ENCODE results near the gene INTS3. TPM values are rescaled to one million over a fixed set of nuclear protein-coding genes. Genes with fewer than 3 reads are reported as not detected.

Gene INTS3
- total RNA-seq, 4 donors from 2014 or later, result 35.9 to 70.1 (median 61.3) TPM

DNA sequence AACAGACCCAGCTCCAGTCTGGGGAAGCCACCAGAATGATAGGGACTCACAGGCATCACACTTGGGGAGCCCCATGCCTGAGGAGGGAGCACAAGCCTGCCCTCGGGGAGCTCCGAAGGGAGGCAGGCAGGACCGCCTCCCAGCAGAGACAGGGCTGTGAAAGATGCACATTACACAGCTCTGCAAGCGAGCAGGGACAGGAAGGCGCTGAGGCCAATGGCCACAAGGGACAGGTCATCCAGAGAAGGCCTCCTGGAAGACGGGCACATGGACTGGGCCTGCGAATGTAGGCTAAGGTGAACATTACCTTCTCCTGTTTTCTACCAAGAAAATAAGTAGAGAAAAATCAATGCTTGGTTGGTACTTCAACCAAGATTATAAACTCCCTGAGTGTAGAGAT, 45.1 kb upstream of the INTS3 start:
- no peak for DNase-seq
- no peaks in the 10 kb centered on the region for H3K36me3 ChIP-seq
- no peaks in the 10 kb centered on the region for H3K27me3 ChIP-seq
- H3K9me3 ChIP-seq, result no peaks in the 10 kb centered on the region
- intact Hi-C loops (cut with DNase I; ENCODE audit: low total_unique reads), result loop anchor here (5.0 kb wide), 1 partner anchor 70 kb away; no protein-coding TSS in a partner anchor
- H3K4me1 ChIP-seq, result no peaks in the 10 kb centered on the region
- TF ChIP-seq, protein P1, sequence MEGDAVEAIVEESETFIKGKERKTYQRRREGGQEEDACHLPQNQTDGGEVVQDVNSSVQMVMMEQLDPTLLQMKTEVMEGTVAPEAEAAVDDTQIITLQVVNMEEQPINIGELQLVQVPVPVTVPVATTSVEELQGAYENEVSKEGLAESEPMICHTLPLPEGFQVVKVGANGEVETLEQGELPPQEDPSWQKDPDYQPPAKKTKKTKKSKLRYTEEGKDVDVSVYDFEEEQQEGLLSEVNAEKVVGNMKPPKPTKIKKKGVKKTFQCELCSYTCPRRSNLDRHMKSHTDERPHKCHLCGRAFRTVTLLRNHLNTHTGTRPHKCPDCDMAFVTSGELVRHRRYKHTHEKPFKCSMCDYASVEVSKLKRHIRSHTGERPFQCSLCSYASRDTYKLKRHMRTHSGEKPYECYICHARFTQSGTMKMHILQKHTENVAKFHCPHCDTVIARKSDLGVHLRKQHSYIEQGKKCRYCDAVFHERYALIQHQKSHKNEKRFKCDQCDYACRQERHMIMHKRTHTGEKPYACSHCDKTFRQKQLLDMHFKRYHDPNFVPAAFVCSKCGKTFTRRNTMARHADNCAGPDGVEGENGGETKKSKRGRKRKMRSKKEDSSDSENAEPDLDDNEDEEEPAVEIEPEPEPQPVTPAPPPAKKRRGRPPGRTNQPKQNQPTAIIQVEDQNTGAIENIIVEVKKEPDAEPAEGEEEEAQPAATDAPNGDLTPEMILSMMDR (IDR thresholded peaks at IDR 0.05), result no peak
- no peak for TF ChIP-seq POLR2A (IDR thresholded peaks at IDR 0.05)
- no peak overlapping the region for H3K27ac ChIP-seq
- no peak overlapping the region for H3K4me3 ChIP-seq

- TF ChIP-seq, protein P1 (IDR thresholded peaks at IDR 0.05), result no peak
- TF ChIP-seq POLR2A (IDR thresholded peaks at IDR 0.05), result no peak
- Histone ChIP-seq H3K9me3 (no peaks in the 10 kb centered on the region), H3K4me1 (no peaks in the 10 kb centered on the region), H3K27me3 (no peaks in the 10 kb centered on the region), H3K36me3 (no peaks in the 10 kb centered on the region), H3K4me3 (no peak overlapping the region), H3K27ac (no peak overlapping the region)
- intact Hi-C loops (cut with DNase I; ENCODE audit: low total_unique reads), result loop anchor here (5.0 kb wide), 1 partner anchor 68 kb away; no protein-coding TSS in a partner anchor
- no peak for DNase-seq
These were observed 44.0 kb upstream of the INTS3 start for GRCh38 chr1:153683854-153684253.

GRCh38 chr1:153684892-153685291, 43.0 kb upstream of the INTS3 start:
- Histone ChIP-seq H3K27me3 (no peaks in the 10 kb centered on the region), H3K36me3 (no peaks in the 10 kb centered on the region), H3K4me3 (no peak overlapping the region), H3K9me3 (no peaks in the 10 kb centered on the region), H3K27ac (no peak overlapping the region), H3K4me1 (no peaks in the 10 kb centered on the region)
- no peak for DNase-seq
- intact Hi-C loops (cut with DNase I; ENCODE audit: low total_unique reads), result loop anchor here (5.0 kb wide), 1 partner anchor 67 kb away; no protein-coding TSS in a partner anchor
- no peak for TF ChIP-seq POLR2A (IDR thresholded peaks at IDR 0.05)
- TF ChIP-seq, protein P1 (IDR thresholded peaks at IDR 0.05), result no peak

GRCh38 chr1:153685544-153686340, 42.1 kb upstream of the INTS3 start:
- intact Hi-C loops (cut with DNase I; ENCODE audit: low total_unique reads), result no loop called here
- TF ChIP-seq, protein P1 (IDR thresholded peaks at IDR 0.05), result no peak
- TF ChIP-seq POLR2A (IDR thresholded peaks at IDR 0.05), result no peak
- H3K27me3 ChIP-seq, result no peaks in the 10 kb centered on the region
- no peaks in the 10 kb centered on the region for H3K4me1 ChIP-seq
- H3K27ac ChIP-seq, result no peak overlapping the region
- H3K9me3 ChIP-seq, result no peaks in the 10 kb centered on the region
- no peak for DNase-seq
- H3K36me3 ChIP-seq, result no peaks in the 10 kb centered on the region
- no peak overlapping the region for H3K4me3 ChIP-seq

DNA sequence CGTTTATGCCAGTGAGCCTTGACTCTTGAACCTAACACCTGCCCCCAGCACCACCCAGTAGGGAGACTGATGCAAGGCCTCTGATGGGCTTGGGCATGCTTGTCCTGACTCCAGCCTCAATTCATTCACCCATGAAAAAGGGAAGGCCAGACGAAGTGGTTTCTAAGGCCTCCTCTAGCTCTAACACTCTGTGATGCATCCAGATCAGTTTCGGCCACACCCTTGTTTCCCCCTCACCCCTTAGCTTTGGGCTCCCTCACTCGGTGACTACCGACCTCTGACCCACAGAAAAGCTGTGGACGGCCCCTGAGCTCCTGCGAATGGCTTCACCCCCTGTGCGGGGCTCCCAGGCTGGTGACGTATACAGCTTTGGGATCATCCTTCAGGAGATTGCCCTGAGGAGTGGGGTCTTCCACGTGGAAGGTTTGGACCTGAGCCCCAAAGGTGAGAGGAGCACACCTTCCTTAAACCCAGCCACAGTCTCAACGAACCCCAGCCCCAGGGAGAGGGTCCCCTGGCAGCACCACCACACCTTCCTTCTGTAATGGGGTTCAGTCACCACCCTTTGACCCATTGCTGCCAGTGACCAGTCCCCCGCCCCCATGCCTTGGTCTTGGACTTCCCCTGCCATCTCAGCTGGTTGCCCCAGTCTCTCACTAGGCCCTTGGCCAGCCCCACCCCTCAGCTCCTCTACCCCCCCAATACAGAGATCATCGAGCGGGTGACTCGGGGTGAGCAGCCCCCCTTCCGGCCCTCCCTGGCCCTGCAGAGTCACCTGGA, 40.3 kb upstream of the INTS3 start:
- DNase-seq, result no peak
- no peaks in the 10 kb centered on the region for H3K9me3 ChIP-seq
- no peak for TF ChIP-seq POLR2A (IDR thresholded peaks at IDR 0.05)
- TF ChIP-seq, protein P1 (IDR thresholded peaks at IDR 0.05), result no peak
- no peaks in the 10 kb centered on the region for H3K36me3 ChIP-seq
- H3K4me3 ChIP-seq, result no peak overlapping the region
- no peaks in the 10 kb centered on the region for H3K27me3 ChIP-seq
- H3K27ac ChIP-seq, result no peak overlapping the region
- intact Hi-C loops (cut with DNase I; ENCODE audit: low total_unique reads), result no loop called here
- H3K4me1 ChIP-seq, result no peaks in the 10 kb centered on the region
